GM12878 (cell line): ENCODE measurements around the gene C1orf141. TPM values are rescaled to one million over a fixed set of nuclear protein-coding genes. Genes with fewer than 3 reads are reported as not detected.
A peak's percentile ranks its signal among the peaks of the same experiment; 100 is the strongest.

ENCODE experiments used
- ATAC-seq: fragments of 200-7000 bp; cut with Tn5 transposase; 3 replicates; pipeline ENCODE4 v1.9.1; 2020; ENCODE audit warnings: mild to moderate bottlenecking, moderate library complexity
- BruUV-seq: library from RNA; stranded (reverse); fragments of 400-500 nt; replicated peaks from 2 replicates; lab custom pipeline; 2021; lab: Mats Ljungman, UMichigan
- CTCF ChIA-PET: fragments of 300-600 bp; sonication (Branson Sonifier 250); formaldehyde crosslinking; extraction: SDS; loops from one replicate; lab custom pipeline; 2021; ENCODE audit warnings: inconsistent platforms; lab: Yijun Ruan, JAX
- POLR2A ChIA-PET: fragments of 350-600 bp; formaldehyde crosslinking; extraction: SDS; loops from one replicate; lab custom pipeline; 2021; ENCODE audit warnings: inconsistent platforms; lab: Charles Lee
- RAD21 ChIA-PET: fragments of 300-600 bp; sonication (Branson Sonifier 250); formaldehyde crosslinking; loops from one replicate; lab custom pipeline; 2023; ENCODE audit warnings: antibody characterized with exemption; ENCODE audit not compliant: unreplicated experiment; lab: Charles Lee
- SMC1A ChIA-PET: fragments of 300-600 bp; sonication (Branson Sonifier 250); formaldehyde crosslinking; loops from one replicate; lab custom pipeline; 2023; ENCODE audit not compliant: unreplicated experiment, uncharacterized antibody; lab: Charles Lee
- DNase-seq: peaks from one replicate; pipeline ENCODE4 v3.0.0-alpha.2; 2011; ENCODE audit warnings: low read depth, low spot score
- FAIRE-seq: peaks from 3 replicates; lab custom pipeline; 2011; peaks lifted over from hg19 to GRCh38; lab: Jason Lieb, UNC
- H2AFZ ChIP-seq: 2 replicates; pipeline ENCODE4 v1.6.0; 2011; ENCODE audit warnings: low read depth, low read length, control low read depth; ENCODE audit not compliant: control insufficient read depth
- H3K27ac ChIP-seq: 2 replicates; pipeline ENCODE4 v1.5.1; 2011; ENCODE audit warnings: control low read depth; ENCODE audit not compliant: control insufficient read depth, insufficient read depth
- H3K27me3 ChIP-seq, 2 experiments: replicated peaks in 1 of 2; 2 replicates each; pipeline versions ENCODE4 v1.6.0 to v1.6.1; 2011; ENCODE audit warnings: low read length in 1 of 2; ENCODE audit not compliant: control insufficient read depth in 2 of 2, insufficient read depth in 2 of 2
- H3K36me3 ChIP-seq, 2 experiments: 2 replicates each; pipeline ENCODE4 v1.5.1; 2011; ENCODE audit warnings: low read length in 1 of 2; ENCODE audit not compliant: control insufficient read depth in 2 of 2, insufficient read depth in 2 of 2
- H3K4me1 ChIP-seq: 2 replicates; pipeline ENCODE4 v1.6.1; 2011; ENCODE audit warnings: mild to moderate bottlenecking, low read length, moderate library complexity, mixed read lengths; ENCODE audit not compliant: control insufficient read depth, insufficient read depth
- H3K4me2 ChIP-seq: 2 replicates; pipeline ENCODE4 v1.6.0; 2011; ENCODE audit warnings: control low read depth; ENCODE audit not compliant: control insufficient read depth, insufficient read depth
- H3K4me3 ChIP-seq: fragments of 200-600 bp; sonication (generic); 2 replicates; pipeline ENCODE4 v1.5.1; 2016
- H3K79me2 ChIP-seq: 2 replicates; pipeline ENCODE4 v1.6.0; 2011; ENCODE audit warnings: low read length; ENCODE audit not compliant: control insufficient read depth, insufficient read depth
- H3K9ac ChIP-seq: 2 replicates; pipeline ENCODE4 v1.8.0; 2011; ENCODE audit warnings: low read length, control low read depth, mixed read lengths; ENCODE audit not compliant: control insufficient read depth, insufficient read depth
- H3K9me3 ChIP-seq: replicated peaks from 3 replicates; pipeline ENCODE4 v1.5.1; 2011; ENCODE audit warnings: mild to moderate bottlenecking, low read length; ENCODE audit not compliant: control insufficient read depth, insufficient read depth
- H4K20me1 ChIP-seq: 2 replicates; pipeline ENCODE4 v1.6.0; 2011; ENCODE audit not compliant: control insufficient read depth, insufficient read depth
- BCL11A ChIP-seq: IDR thresholded peaks from 2 replicates; pipeline ENCODE4 v1.6.1; 2011; ENCODE audit warnings: low read depth, low read length
- BHLHE40 ChIP-seq, 2 experiments: fragments of 450-650 bp in 1 of 2; IDR thresholded peaks; 2 replicates each; pipeline ENCODE4 v1.6.1; 2011 to 2017; ENCODE audit warnings: low read depth in 2 of 2, borderline replicate concordance in 1 of 2, improper control_type of control experiment in 1 of 2, low read length in 1 of 2, mild to moderate bottlenecking in 1 of 2
- CREM ChIP-seq: IDR thresholded peaks from 2 replicates; pipeline ENCODE4 v1.6.1; 2014; ENCODE audit warnings: antibody characterized with exemption, low read depth
- EP300 ChIP-seq, 2 experiments: fragments of 150-350 bp in 1 of 2; IDR thresholded peaks; 2 replicates each; pipeline ENCODE4 v1.6.1; 2011 to 2012; ENCODE audit warnings: low read depth in 2 of 2, low read length in 2 of 2, borderline replicate concordance in 1 of 2, improper control_type of control experiment in 1 of 2, inconsistent platforms in 1 of 2; ENCODE audit not compliant: control insufficient read depth in 1 of 2
- HDGF ChIP-seq: fragments of 450-650 bp; IDR thresholded peaks from 2 replicates; pipeline ENCODE4 v1.6.1; 2016; ENCODE audit warnings: antibody characterized with exemption
- JUNB ChIP-seq: IDR thresholded peaks from 2 replicates; pipeline ENCODE4 v1.6.1; 2016; ENCODE audit warnings: antibody characterized with exemption, mild to moderate bottlenecking
- NBN ChIP-seq: fragments of 450-650 bp; IDR thresholded peaks from 2 replicates; pipeline ENCODE4 v1.6.1; 2016
- PAX5 ChIP-seq: IDR thresholded peaks from 2 replicates; pipeline ENCODE4 v1.6.1; 2011; ENCODE audit warnings: low read depth, low read length, borderline replicate concordance
- PKNOX1 ChIP-seq: fragments of 450-650 bp; IDR thresholded peaks from 2 replicates; pipeline ENCODE4 v1.6.1; 2016; ENCODE audit warnings: mild to moderate bottlenecking
- RAD51 ChIP-seq: fragments of 450-650 bp; IDR thresholded peaks from 2 replicates; pipeline ENCODE4 v1.6.1; 2016; ENCODE audit warnings: moderate library complexity, mild to moderate bottlenecking, inconsistent platforms
- RUNX3 ChIP-seq: IDR thresholded peaks from 2 replicates; pipeline ENCODE4 v1.6.1; 2012; ENCODE audit warnings: low read length, inconsistent platforms
- YY1 ChIP-seq: IDR thresholded peaks from 2 replicates; pipeline ENCODE4 v1.6.1; 2011; ENCODE audit warnings: low read depth, mild to moderate bottlenecking, low read length
- WGBS: methylation state at CpG from one replicate; pipeline ENCODE4 v1.1.6; 2016; ENCODE audit warnings: low lambda C conversion rate; ENCODE audit not compliant: insufficient replicate concordance, insufficient coverage; ENCODE audit errors: missing lambda C conversion rate; 5-methylcytosine and 5-hydroxymethylcytosine counted together
- in situ Hi-C: fragments of 300-500 bp; cut with MboI; formaldehyde crosslinking; loops from 9 replicates; pipeline ENCODE4 v1.14.3; 2018; ENCODE audit warnings: mixed read lengths
- intact Hi-C: fragments of 100-400 bp; cut with micrococcal nuclease; formaldehyde crosslinking; loops from one replicate; pipeline ENCODE4 v1.14.2; 2022; ENCODE audit not compliant: unreplicated experiment
- polyA plus RNA-seq, 11 experiments: library from polyadenylated mRNA; depleted of rRNA in 4 of 11; unstranded in 6 of 11; stranded (reverse) in 5 of 11; fragments of >200 nt; fragmentation: Nextera tagmentation in 4 of 11; fragmentation: Illumina TruSeq in 1 of 11; extraction: Ambion mirVana in 4 of 11; extraction: Trizol in 1 of 11; gene quantifications; 1 replicate in 1 of 11; 2 replicates in 10 of 11; pipeline versions ENCODE4 v1.2.1 to v1.2.3, GENCODE V29; 2011 to 2016; ENCODE audit warnings: inconsistent platforms in 2 of 11, missing spikeins in 2 of 11, low read depth in 1 of 11
- total RNA-seq, 4 experiments: library from RNA; depleted of rRNA in 3 of 4; stranded (reverse); fragments of >200 nt in 3 of 4; fragmentation: Illumina TruSeq in 1 of 4; extraction: Trizol in 1 of 4; gene quantifications; 2 replicates each; pipeline versions ENCODE4 v1.2.1 to v1.2.3, GENCODE V29; 2013 to 2021

C1orf141 gene
- total and polyA plus RNA-seq, 10 of the 15 experiments (the other 5 are each of a cell fraction or from before 2014, with no cell fraction given) = not detected

DNA sequence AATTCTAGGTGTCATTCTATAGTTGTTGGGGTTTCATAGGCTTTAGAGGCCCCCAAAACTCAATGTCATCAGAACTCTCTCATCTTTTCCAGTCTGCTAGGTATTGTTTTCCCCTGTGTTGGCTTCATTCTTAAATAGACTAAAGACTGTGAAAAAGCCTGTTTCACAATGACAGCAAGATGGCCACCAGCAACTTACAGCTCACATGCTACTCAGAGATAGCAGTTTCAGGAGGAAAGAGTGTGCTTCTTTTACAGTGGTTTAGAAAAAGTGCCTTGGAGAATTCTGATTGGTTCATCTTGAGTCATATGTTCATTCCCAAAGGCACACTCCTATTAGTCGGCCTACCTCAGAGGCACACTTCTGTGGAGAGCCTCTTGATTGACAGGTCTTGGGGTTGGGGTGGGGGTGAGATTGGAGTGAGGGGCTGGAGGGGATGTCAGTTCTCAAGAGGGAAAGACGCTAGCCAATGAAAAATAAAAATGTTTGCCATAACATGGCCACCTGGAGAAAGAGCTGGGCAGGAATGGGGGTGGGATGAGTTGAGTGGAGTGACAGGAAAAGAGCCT lies 40.0 kb upstream of the C1orf141 start:
- Histone ChIP-seq H3K4me2 (no peak overlapping the region), H4K20me1 (no peaks in the 10 kb centered on the region), H3K36me3 (no peaks in the 10 kb centered on the region), H3K27ac (no peak overlapping the region), H3K4me3 (no peak overlapping the region), H3K79me2 (no peaks in the 10 kb centered on the region), H2AFZ (no peak overlapping the region; the same call in none of the 2 replicates), H3K4me1 (peaks cover 16% of the 10 kb centered on the region), H3K9ac (no peak overlapping the region), H3K9me3 (no peaks in the 10 kb centered on the region; the same call in 2 of the 3 replicates), H3K27me3 (no peaks in the 10 kb centered on the region)
- SMC1A ChIA-PET = interaction anchor here (0.6 to 2.6 kb wide), 4 partner anchors 15 to 38 kb away, joined by 3 to 15 read pairs (median 4); no protein-coding TSS in a partner anchor
- TF ChIP-seq EP300 (IDR thresholded peaks at IDR 0.05; ENCODE audit: borderline replicate concordance in 1 of 2, control insufficient read depth in 1 of 2, low read depth in 2 of 2, low read length in 2 of 2) (peak in 1 of 2 experiments; percentile 9; a peak in 1 of 4 replicates), CREM (0 out of 2 replicates have a peak, but pooled peaks have one; percentile 9), JUNB (0 out of 2 replicates have a peak, but pooled peaks have one; percentile 11), HDGF (no peak), BCL11A (0 out of 2 replicates have a peak, but pooled peaks have one; percentile 12), PKNOX1 (peak; percentile 63), BHLHE40 (IDR thresholded peaks at IDR 0.05; ENCODE audit: borderline replicate concordance in 1 of 2, low read depth in 2 of 2, low read length in 1 of 2) (peak in 1 of 2 experiments; percentile 56; a peak in 1 of 4 replicates), YY1 (peak; percentile 91), RUNX3 (0 out of 2 replicates have a peak, but pooled peaks have one; percentile 23), NBN (no peak), PAX5 (no peak), RAD51 (0 out of 2 replicates have a peak, but pooled peaks have one; percentile 11)
- RAD21 ChIA-PET = interaction anchor here (0.6 to 1.3 kb wide), 2 partner anchors 9 to 37 kb away, joined by 3 read pairs; partner anchors contain the start of gene IL23R
- in situ Hi-C loops (loop anchor here (25.0 kb wide), 2 partner anchors 787 to 887 kb away; no protein-coding TSS in a partner anchor), intact Hi-C loops (loop anchor here (5.0 kb wide), 2 partner anchors 158 to 892 kb away; no protein-coding TSS in a partner anchor)
- CTCF ChIA-PET = interaction anchor here (1.0 kb wide), 1 partner anchor 39 kb away, joined by 3 read pairs; no protein-coding TSS in a partner anchor
- POLR2A ChIA-PET = interaction anchor here (1.0 kb wide), 1 partner anchor 16 kb away, joined by 3 read pairs; no protein-coding TSS in a partner anchor
- WGBS = 23% methylated on average over 2 of the region's 2 CpGs
- DNase-seq = no peak
- ATAC-seq = peak; percentile 72
- no TSS peak for BruUV-seq
- FAIRE-seq = no peak
